K562 (cell line): Measurements from ENCODE around the gene BSN. TPM values are rescaled to one million over a fixed set of nuclear protein-coding genes. Genes with fewer than 3 reads are reported as not detected.

Source experiments
- ATAC-seq: fragments of 200-7000 bp; cut with Tn5 transposase; 3 replicates; pipeline ENCODE4 v1.9.1; 2020; ENCODE audit warnings: moderate library complexity
- BruUV-seq: library from RNA; stranded (reverse); fragments of 400-500 nt; replicated peaks from 2 replicates; lab custom pipeline; 2021; lab: Mats Ljungman, UMichigan
- CTCF ChIA-PET: fragments of 300-600 bp; formaldehyde crosslinking; extraction: SDS; loops from one replicate; lab custom pipeline; 2021; ENCODE audit warnings: low intra/inter-chr PET ratio; lab: Yijun Ruan, JAX
- POLR2A ChIA-PET: fragments of 300-600, 350-650 bp; sonication (Branson Sonifier 250); formaldehyde crosslinking; extraction: SDS; loops from one replicate; lab custom pipeline; 2021; ENCODE audit warnings: antibody characterized with exemption, inconsistent platforms; lab: Yijun Ruan, JAX
- DNase-seq, 4 experiments: peaks; one replicate each; pipeline versions ENCODE4 v3.0.0 to v3.0.0-alpha.2; 2011 to 2018; ENCODE audit warnings: low spot score in 3 of 4, mixed read lengths in 3 of 4; ENCODE audit errors: extremely low read depth in 1 of 4
- FAIRE-seq: peaks from 2 replicates; lab custom pipeline; 2011; peaks lifted over from hg19 to GRCh38; lab: Jason Lieb, UNC
- H2AFZ ChIP-seq: 2 replicates; pipeline ENCODE4 v1.6.0; 2011; ENCODE audit warnings: low read depth, low read length, control low read depth, inconsistent platforms
- H3K27ac ChIP-seq: fragments of 200-600 bp; 3 replicates; pipeline ENCODE4 v1.8.0; 2011; ENCODE audit warnings: low read depth, mild to moderate bottlenecking, control low read depth, inconsistent platforms, low read length, moderate library complexity, mixed read lengths; ENCODE audit errors: extremely low read depth
- H3K27me3 ChIP-seq, 2 experiments: fragments of 300-600 bp in 1 of 2; 2 replicates in 1 of 2; 3 replicates in 1 of 2; pipeline versions ENCODE4 v1.6.0 to v1.8.0; 2011; ENCODE audit warnings: inconsistent platforms in 2 of 2, low read length in 2 of 2, mild to moderate bottlenecking in 1 of 2, mixed read lengths in 1 of 2, moderate library complexity in 1 of 2; ENCODE audit not compliant: control insufficient read depth in 2 of 2, insufficient read depth in 2 of 2
- H3K36me3 ChIP-seq: fragments of 300-600 bp; 3 replicates; pipeline ENCODE4 v1.8.0; 2011; ENCODE audit warnings: mild to moderate bottlenecking, low read length, inconsistent platforms; ENCODE audit not compliant: control insufficient read depth, insufficient read depth
- H3K4me1 ChIP-seq, 2 experiments: fragments of 200-600 bp in 1 of 2; replicated peaks in 1 of 2; 2 replicates in 1 of 2; 3 replicates in 1 of 2; pipeline versions ENCODE4 v1.5.1 to v1.8.0; 2011; ENCODE audit warnings: inconsistent platforms in 2 of 2, low read length in 2 of 2, mild to moderate bottlenecking in 1 of 2, mixed read lengths in 1 of 2, moderate library complexity in 1 of 2; ENCODE audit not compliant: control insufficient read depth in 2 of 2, insufficient read depth in 2 of 2
- H3K4me2 ChIP-seq: 2 replicates; pipeline ENCODE4 v1.6.1; 2011; ENCODE audit warnings: low read length, control low read depth, inconsistent platforms, mixed read lengths; ENCODE audit not compliant: insufficient read depth
- H3K4me3 ChIP-seq: fragments of 200-600 bp; sonication (generic), shearing (Covaris generic); 2 replicates; pipeline ENCODE4 v1.5.1; 2016; ENCODE audit warnings: control low read depth, inconsistent platforms
- H3K79me2 ChIP-seq: fragments of 200-600 bp; 3 replicates; pipeline ENCODE4 v1.8.0; 2011; ENCODE audit warnings: low read length, inconsistent platforms; ENCODE audit not compliant: control insufficient read depth, insufficient read depth
- H3K9ac ChIP-seq, 2 experiments: 2 replicates each; pipeline versions ENCODE4 v1.6.0 to v1.6.1; 2011; ENCODE audit warnings: low read depth in 2 of 2, low read length in 2 of 2, control low read depth in 1 of 2, inconsistent platforms in 1 of 2, mild to moderate bottlenecking in 1 of 2, mixed read lengths in 1 of 2; ENCODE audit not compliant: insufficient read depth in 1 of 2
- H3K9me1 ChIP-seq: one replicate; pipeline ENCODE4 v1.6.0; 2011; ENCODE audit warnings: inconsistent platforms, mild to moderate bottlenecking, low read length, moderate library complexity; ENCODE audit not compliant: control insufficient read depth, insufficient read depth
- H3K9me3 ChIP-seq: replicated peaks from 2 replicates; pipeline ENCODE4 v1.5.1; 2011; ENCODE audit warnings: low read depth, low read length, inconsistent platforms; ENCODE audit not compliant: control insufficient read depth, insufficient read depth
- H4K20me1 ChIP-seq: replicated peaks from 2 replicates; pipeline ENCODE4 v1.6.1; 2011; ENCODE audit warnings: low read length, inconsistent platforms, mixed read lengths; ENCODE audit not compliant: control insufficient read depth, insufficient read depth
- CCAR2 ChIP-seq: fragments of 200-400 bp; formaldehyde crosslinking; IDR thresholded peaks from 2 replicates; pipeline ENCODE4 v1.6.1; 2017; ENCODE audit warnings: mild to moderate bottlenecking, low read depth, low read length
- CTBP1 ChIP-seq: fragments of 450-650 bp; IDR thresholded peaks from 2 replicates; pipeline ENCODE4 v1.6.1; 2016; ENCODE audit warnings: borderline replicate concordance
- EZH2 ChIP-seq: IDR thresholded peaks from 2 replicates; pipeline ENCODE4 v1.6.1; 2012; ENCODE audit warnings: low read depth, mild to moderate bottlenecking, inconsistent platforms, low read length, borderline replicate concordance
- FOXK2 ChIP-seq, 2 experiments: fragments of 450-650 bp; IDR thresholded peaks in 1 of 2; conservative IDR thresholded peaks in 1 of 2; 2 replicates each; pipeline ENCODE4 v1.6.1; 2016; ENCODE audit warnings: low read depth in 2 of 2, mild to moderate bottlenecking in 1 of 2
- HNRNPLL ChIP-seq: fragments of 200-400 bp; formaldehyde crosslinking; IDR thresholded peaks from 2 replicates; pipeline ENCODE4 v1.6.1; 2017; ENCODE audit warnings: low read length, low read depth, mild to moderate bottlenecking; ENCODE audit not compliant: poor library complexity, severe bottlenecking
- IRF2 ChIP-seq: sonication (generic); formaldehyde crosslinking; IDR thresholded peaks from 2 replicates; pipeline ENCODE4 v1.8.1; 2022; ENCODE audit warnings: mild to moderate bottlenecking, missing genetic modification reagents
- POLR2G ChIP-seq: fragments of 200-400 bp; formaldehyde crosslinking; IDR thresholded peaks from 2 replicates; pipeline ENCODE4 v1.6.1; 2017; ENCODE audit warnings: low read depth, mild to moderate bottlenecking, antibody characterized with exemption, low read length, moderate library complexity
- WGBS: fragments of 100-300 bp; shearing (Covaris generic); methylation state at CpG from one replicate; pipeline ENCODE4 v1.1.6; 2016; ENCODE audit warnings: low coverage, mixed read lengths; ENCODE audit not compliant: insufficient coverage; ENCODE audit errors: missing lambda C conversion rate; 5-methylcytosine and 5-hydroxymethylcytosine counted together
- in situ Hi-C: fragments of 300-500 bp; cut with MboI; formaldehyde crosslinking; loops from 4 replicates; pipeline ENCODE4 v1.15.0; 2018; ENCODE audit warnings: inconsistent platforms, mixed read lengths
- intact Hi-C: fragments of 100-400 bp; cut with micrococcal nuclease; formaldehyde crosslinking; loops from 2 replicates; pipeline ENCODE4 v1.14.2; 2022
- polyA plus RNA-seq, 8 experiments: library from polyadenylated mRNA; depleted of rRNA in 4 of 8; stranded (reverse) in 5 of 8; unstranded in 3 of 8; fragments of >200 nt; fragmentation: Nextera tagmentation in 2 of 8; fragmentation: Illumina TruSeq in 1 of 8; extraction: Ambion mirVana in 2 of 8; extraction: Trizol in 1 of 8; gene quantifications; 2 replicates each; pipeline versions ENCODE4 v1.2.1 to v1.2.3, GENCODE V29; 2011 to 2014; ENCODE audit warnings: inconsistent platforms in 1 of 8, missing spikeins in 1 of 8
- total RNA-seq, 7 experiments: library from RNA; depleted of rRNA in 6 of 7; stranded (reverse); fragments of >200 nt in 6 of 7; fragmentation: Illumina TruSeq in 2 of 7; extraction: Trizol in 2 of 7; gene quantifications; 2 replicates each; pipeline versions ENCODE4 v1.2.1 to v1.2.3, GENCODE V29; 2011 to 2021; ENCODE audit warnings: low replicate concordance in 1 of 7
- TF ChIP-seq, protein P1 (sequence below), 2 experiments: fragments of 450-650 bp in 1 of 2; sonication (generic) in 1 of 2; formaldehyde crosslinking; conservative IDR thresholded peaks; 2 replicates each; pipeline versions ENCODE4 v1.4.0 to v1.8.1; 2020 to 2022; ENCODE audit warnings: mild to moderate bottlenecking in 1 of 2, missing genetic modification reagents in 1 of 2
- TF ChIP-seq, protein P2 (sequence below): fragments of 150-350 bp; conservative IDR thresholded peaks from 2 replicates; pipeline ENCODE4 v1.6.1; 2014; ENCODE audit warnings: low read length

Gene BSN
- total and polyA plus RNA-seq, 9 of the 15 experiments (the other 6 are each of a cell fraction or from before 2014, with no cell fraction given): 0.03 to 1.5 (median 0.29) TPM

DNA sequence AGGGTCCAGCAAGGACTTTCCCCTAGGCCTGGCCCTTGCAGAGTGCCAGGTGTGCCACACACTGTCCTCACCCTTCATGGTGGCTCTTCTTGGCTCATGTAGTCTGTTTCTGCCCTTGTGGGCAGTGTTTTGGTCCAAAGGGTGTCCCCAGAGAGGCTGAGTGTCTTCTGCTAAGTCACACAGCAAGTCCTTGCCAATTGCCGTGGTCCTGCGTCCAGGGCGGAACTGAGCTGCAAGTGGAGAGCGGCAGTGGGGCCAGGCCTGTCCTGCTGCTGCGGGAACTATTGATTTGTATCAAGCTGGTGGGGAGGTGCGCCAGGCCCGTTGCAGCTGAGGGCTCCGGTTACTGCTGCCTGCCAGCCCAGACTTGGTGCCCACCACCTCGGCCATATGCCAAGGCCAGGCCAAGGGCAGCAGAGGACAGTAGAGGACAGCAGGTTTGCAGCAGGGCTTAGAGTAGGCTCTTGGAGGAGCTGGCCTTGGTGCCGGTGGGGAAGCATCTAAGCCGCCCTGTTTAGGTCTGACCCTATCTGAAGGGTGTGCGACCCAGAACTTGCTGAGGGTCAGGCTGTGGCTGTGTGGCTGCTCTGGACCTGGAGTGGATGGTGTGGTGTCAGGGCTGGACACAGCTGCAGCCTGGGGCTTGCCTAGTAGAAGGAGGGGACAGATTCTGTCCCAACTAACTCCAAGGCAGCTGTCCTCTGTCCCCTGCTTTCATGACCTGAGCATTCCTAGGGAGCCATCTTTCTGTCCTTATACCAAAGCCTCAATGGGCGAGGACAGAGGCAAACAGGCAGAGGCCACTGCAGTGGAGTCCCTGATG is 160.7 kb downstream of the BSN start:
- no peak for DNase-seq
- Histone ChIP-seq H3K9me1 (no peaks in the 10 kb centered on the region), H3K9me3 (no peaks in the 10 kb centered on the region), H3K36me3 (peaks cover 38% of the 10 kb centered on the region; the same call in 2 of the 3 replicates), H3K9ac (no peak overlapping the region), H2AFZ (no peak overlapping the region), H3K27ac (no peak overlapping the region), H3K4me3 (no peak overlapping the region), H3K27me3 (no peaks in the 10 kb centered on the region), H4K20me1 (no peaks in the 10 kb centered on the region), H3K4me2 (no peak overlapping the region), H3K79me2 (no peaks in the 10 kb centered on the region), H3K4me1 (peaks cover 0 to 9% of the 10 kb centered on the region in 2 experiments; a peak in 1 of 5 replicates)
- peak; percentile 44 for TF ChIP-seq POLR2G
- no peak for TF ChIP-seq CCAR2
- BruUV-seq: no TSS peak
- intact Hi-C loops (no loop called here), in situ Hi-C loops (no loop called here)
- CTCF ChIA-PET: no interaction called here
- WGBS: 67% methylated on average over 7 of the region's 13 CpGs
- no peak for FAIRE-seq
- POLR2A ChIA-PET: interaction anchor here (0.6 kb wide), 2 partner anchors 8 to 69 kb away, joined by 3 read pairs; no protein-coding TSS in a partner anchor
- ATAC-seq: no peak

DNA sequence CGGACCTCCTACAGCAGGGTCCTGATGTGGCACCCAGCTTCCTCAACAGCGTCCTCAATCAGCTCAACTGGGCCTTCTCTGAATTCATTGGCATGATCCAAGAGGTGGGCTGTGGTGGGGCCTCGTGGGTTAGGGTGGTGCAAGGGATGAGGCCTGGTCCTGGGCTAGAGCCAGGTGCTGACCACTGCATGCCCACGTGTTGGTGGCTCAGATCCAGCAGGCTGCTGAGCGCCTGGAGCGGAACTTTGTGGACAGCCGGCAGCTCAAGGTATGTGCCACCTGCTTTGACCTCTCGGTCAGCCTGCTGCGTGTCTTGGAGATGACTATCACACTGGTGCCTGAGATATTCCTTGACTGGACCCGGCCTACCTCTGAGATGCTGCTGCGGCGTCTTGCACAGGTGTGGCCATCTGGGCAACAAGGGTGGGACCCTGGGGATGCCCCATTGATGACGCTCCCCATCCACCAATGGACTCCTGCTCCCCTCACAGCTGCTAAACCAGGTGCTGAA is 161.4 kb downstream of the BSN start:
- Histone ChIP-seq H3K4me1 (peaks cover 0 to 9% of the 10 kb centered on the region in 2 experiments; a peak in 1 of 5 replicates), H3K9ac (no peak overlapping the region), H3K36me3 (peaks cover 42% of the 10 kb centered on the region; the same call in 2 of the 3 replicates), H3K4me3 (no peak overlapping the region), H3K79me2 (no peaks in the 10 kb centered on the region), H3K9me3 (no peaks in the 10 kb centered on the region), H3K9me1 (no peaks in the 10 kb centered on the region), H2AFZ (no peak overlapping the region), H4K20me1 (no peaks in the 10 kb centered on the region), H3K27ac (no peak overlapping the region), H3K4me2 (no peak overlapping the region), H3K27me3 (no peaks in the 10 kb centered on the region)
- ATAC-seq (no peak), FAIRE-seq (no peak), DNase-seq (no peak)
- ChIA-PET POLR2A (no interaction called here), CTCF (no interaction called here)
- BruUV-seq: no TSS peak
- 87% methylated on average over 13 of the region's 13 CpGs for WGBS
- in situ Hi-C loops: no loop called here
- intact Hi-C loops: no loop called here
- TF ChIP-seq, protein P1, sequence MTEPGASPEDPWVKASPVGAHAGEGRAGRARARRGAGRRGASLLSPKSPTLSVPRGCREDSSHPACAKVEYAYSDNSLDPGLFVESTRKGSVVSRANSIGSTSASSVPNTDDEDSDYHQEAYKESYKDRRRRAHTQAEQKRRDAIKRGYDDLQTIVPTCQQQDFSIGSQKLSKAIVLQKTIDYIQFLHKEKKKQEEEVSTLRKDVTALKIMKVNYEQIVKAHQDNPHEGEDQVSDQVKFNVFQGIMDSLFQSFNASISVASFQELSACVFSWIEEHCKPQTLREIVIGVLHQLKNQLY (CRISPR knock-in tag; conservative IDR thresholded peaks at IDR 0.05): no peak
- no peak for TF ChIP-seq FOXK2 (conservative IDR thresholded peaks at IDR 0.05 in 1 of 2, IDR thresholded peaks at IDR 0.05 in 1 of 2; ENCODE audit: low read depth in 2 of 2)
- TF ChIP-seq, protein P2, sequence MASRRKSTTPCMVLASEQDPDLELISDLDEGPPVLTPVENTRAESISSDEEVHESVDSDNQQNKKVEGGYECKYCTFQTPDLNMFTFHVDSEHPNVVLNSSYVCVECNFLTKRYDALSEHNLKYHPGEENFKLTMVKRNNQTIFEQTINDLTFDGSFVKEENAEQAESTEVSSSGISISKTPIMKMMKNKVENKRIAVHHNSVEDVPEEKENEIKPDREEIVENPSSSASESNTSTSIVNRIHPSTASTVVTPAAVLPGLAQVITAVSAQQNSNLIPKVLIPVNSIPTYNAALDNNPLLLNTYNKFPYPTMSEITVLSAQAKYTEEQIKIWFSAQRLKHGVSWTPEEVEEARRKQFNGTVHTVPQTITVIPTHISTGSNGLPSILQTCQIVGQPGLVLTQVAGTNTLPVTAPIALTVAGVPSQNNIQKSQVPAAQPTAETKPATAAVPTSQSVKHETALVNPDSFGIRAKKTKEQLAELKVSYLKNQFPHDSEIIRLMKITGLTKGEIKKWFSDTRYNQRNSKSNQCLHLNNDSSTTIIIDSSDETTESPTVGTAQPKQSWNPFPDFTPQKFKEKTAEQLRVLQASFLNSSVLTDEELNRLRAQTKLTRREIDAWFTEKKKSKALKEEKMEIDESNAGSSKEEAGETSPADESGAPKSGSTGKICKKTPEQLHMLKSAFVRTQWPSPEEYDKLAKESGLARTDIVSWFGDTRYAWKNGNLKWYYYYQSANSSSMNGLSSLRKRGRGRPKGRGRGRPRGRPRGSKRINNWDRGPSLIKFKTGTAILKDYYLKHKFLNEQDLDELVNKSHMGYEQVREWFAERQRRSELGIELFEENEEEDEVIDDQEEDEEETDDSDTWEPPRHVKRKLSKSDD: no peak
- TF ChIP-seq EZH2: no peak
- TF ChIP-seq HNRNPLL: no peak
- TF ChIP-seq CTBP1: no peak
- no peak for TF ChIP-seq IRF2 (CRISPR knock-in tag)
